ENCODE data around the gene KCP.

The KCP gene

DNA sequence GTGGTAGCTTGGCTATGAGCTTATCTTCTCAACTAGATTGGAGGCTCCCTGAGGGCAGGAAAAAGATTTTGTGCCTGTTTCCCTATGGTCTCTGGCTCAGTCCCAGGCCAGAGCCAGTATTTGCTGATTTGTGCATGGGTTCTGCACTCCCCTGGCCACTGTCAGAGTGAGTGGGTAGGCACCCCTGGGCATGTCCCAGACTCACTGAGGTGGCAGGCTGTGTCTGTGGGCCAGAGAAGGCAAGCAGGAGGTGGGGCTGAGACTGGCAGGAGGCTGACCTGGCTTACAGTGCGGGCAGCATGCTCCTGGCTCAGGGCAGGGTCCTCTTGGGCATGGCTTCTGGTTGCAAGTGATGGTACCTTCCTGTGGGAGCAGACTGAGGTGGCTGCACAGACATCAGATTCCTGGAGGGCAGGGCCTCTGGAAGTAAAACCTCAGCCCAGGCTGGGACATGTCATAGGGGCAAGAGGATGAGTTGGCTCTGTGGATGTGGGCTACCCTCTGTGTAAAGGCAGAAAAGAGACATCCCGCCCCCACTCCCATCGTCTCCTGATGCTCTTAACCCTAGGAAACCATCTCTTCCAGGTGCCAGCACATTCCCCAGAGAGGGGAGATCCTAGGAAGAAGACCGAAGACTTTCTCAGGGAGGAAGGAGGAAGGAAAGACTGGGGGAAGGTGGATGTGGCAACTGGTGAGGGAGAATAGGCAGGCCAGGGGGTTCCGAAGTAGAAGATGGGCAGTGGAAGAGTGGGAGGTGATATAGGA lies 4.3 kb downstream of the KCP start:
- DNase-seq (ENCODE audit: low spot score), result no peak

- peak; percentile 60 for DNase-seq (ENCODE audit: low spot score)
Measured at GRCh38 chr7:128904381-128905197, 5.9 kb downstream of the KCP start.

- DNase-seq (ENCODE audit: low spot score), result no peak
Measured at GRCh38 chr7:128903621-128904361, 6.7 kb downstream of the KCP start.

GRCh38 chr7:128902761-128903585 lies 7.5 kb downstream of the KCP start:
- DNase-seq (ENCODE audit: low spot score), result peak; percentile 37

- no peak for DNase-seq (ENCODE audit: low spot score)
Measured at GRCh38 chr7:128900237-128900636, 10.3 kb downstream of the KCP start.

DNA sequence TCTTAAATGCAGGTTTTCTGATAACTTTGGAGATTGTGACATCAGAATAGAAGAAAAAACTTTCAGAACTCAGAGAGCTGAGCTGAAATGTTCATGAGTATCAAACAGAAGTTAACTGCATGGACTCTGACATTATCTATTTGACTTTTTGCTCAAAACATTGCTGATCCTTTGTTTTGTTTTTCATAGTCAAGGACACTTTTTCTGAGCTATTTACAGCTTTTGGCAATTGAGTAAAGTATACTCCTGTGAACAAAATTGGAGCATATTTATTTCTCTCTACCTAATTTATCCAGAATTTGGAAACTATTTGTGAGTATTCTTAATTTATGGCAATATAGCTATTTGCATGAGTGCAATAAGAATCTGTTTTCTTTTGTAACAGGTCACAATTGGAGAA lies 11.1 kb downstream of the KCP start:
- no peak for DNase-seq (ENCODE audit: low spot score)

- DNase-seq (ENCODE audit: low spot score), result no peak
Measured at GRCh38 chr7:128895320-128895719, 15.2 kb downstream of the KCP start.

DNA sequence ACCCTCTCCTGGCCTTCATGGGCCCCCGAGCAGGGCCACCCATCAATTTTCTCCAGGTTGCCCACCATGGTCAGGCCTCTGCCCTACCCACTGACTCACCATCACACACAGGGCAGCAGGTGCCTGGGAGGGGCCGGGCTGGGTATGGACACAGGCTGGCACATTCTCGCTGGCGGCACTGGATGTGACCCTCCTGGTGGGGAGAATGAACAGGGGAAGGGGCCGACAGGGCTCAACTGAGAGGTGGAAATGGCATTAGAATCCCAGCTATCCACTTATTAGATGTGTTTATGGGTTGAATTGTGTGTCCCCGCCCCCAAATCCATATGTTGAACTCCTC lies 16.4 kb downstream of the KCP start:
- DNase-seq (ENCODE audit: low spot score), result no peak

- peak; percentile 53 for DNase-seq (ENCODE audit: low spot score)
Measured at GRCh38 chr7:128893251-128894100, 17.0 kb downstream of the KCP start.

- no peak for DNase-seq (ENCODE audit: low spot score)
Measured at GRCh38 chr7:128892521-128893250, 17.8 kb downstream of the KCP start.

DNA sequence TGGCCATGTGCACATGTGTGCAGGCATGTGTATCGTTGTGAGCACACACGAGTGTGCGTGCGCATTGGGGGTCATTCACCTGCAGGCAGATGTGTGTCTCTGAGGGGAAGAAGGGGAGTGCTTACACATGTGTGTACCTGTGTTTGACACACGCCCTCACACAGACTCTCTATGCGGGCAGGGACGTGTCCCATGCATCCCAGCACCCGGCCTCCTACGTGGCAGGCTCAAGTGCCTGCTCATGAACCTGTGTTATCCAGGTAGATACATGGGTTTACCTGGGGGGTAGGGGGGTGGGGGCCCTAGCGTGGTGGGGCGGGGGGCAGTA lies 18.6 kb downstream of the KCP start:
- no peak for DNase-seq (ENCODE audit: low spot score)

- DNase-seq (ENCODE audit: low spot score), result no peak
Measured at GRCh38 chr7:128891110-128891941, 19.2 kb downstream of the KCP start.

- peak; percentile 40 for DNase-seq (ENCODE audit: low spot score)
Measured at GRCh38 chr7:128890306-128891109, 20.0 kb downstream of the KCP start.

DNA sequence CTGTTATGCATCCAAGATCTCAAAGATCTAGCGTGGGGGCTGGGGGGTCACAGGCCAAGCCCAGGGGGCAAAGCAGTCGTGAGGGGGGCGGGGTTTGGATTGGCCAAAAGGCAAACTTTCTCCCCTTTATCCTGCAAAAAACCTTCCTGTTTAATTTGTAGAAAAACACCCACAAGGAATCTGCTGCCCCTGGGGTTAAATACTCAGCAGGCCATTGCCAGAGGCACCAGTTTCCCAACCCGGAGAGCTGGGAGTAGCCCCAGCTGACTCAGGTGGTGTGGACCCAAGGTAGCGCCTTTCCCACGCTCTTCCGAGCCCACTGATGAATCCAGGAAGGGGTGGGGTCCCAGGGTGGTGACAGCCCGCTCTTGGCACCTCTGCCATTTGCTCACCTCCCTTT lies 21.4 kb downstream of the KCP start:
- DNase-seq (ENCODE audit: low spot score), result no peak

DNA sequence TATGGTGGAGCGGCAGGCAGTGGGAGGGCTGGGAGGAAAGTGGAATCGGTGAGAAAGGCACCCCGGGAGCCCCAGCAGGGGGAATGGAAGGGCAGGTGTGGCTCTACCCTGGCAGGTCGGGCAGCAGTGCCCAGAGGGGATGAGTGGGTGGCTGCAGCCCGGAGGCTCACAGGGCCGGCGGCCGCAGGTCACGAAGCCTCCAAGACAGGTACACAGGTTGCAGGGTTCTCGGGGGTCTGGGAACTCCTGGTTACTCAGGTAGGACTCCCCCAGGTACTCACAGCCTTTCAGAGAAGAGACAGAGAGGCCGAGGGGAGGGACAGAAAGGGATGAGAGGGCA lies 21.8 kb downstream of the KCP start:
- DNase-seq (ENCODE audit: low spot score), result no peak

DNA sequence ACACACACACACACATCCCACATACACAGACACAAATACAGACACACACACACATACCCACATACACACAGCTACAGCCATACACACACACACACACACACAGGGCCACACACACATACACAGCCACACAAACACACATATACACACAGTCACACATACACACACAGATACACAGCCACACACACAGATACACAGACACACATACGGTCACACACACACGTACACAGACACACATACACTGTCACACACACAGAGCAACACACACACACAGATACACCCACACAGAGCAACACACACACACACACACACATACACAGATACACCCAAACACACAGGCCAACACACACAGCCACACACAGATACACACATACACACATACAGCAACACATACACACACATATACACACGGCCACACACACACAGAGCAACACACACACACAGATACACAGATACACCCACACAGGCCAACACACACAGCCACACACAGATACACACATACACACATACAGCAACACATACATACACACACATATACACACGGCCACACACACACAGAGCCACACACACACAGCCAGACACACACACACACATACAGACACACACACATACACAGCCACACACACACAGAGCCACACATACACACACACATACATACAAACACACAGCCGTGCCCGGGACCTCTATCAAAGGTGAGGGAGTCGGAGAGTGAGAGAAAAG lies 22.3 kb downstream of the KCP start:
- DNase-seq (ENCODE audit: low spot score), result no peak

GRCh38 chr7:128887169-128888038 lies 23.1 kb downstream of the KCP start:
- peak; percentile 23 for DNase-seq (ENCODE audit: low spot score)
